ENCODE results near the gene STX5. TPM values are rescaled to one million over a fixed set of nuclear protein-coding genes. Genes with fewer than 3 reads are reported as not detected.
A peak's percentile ranks its signal among the peaks of the same experiment; 100 is the strongest.

STX5 gene
- total RNA-seq, 2 experiments from 2014 or later: 93.1 to 104 TPM

DNA sequence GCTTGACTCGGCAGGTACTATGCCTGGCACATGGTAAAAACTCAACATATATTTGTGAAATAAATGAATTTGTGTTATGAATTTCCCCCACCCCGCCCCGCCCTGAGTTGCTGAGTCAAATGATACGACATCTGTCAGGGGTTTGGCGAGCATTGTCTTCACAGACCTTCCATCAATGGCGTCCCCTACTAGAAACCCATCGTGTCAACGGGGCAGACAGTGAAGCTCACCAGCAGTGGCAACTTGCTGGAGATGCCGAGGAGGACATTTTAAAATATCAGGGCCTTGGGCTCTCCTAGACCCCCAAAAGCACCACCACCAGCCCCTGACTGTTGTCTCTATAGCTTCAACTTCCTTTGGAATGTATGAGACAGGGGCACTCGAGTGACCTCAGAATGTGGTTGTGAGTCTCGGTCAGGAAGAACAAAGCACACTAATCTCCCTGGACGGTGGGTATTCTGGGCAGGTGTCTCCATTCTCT, 25.9 kb downstream of the STX5 start:
- DNase-seq (peak in 6 of 14 experiments; percentile 7 to 66 (median 22)), ATAC-seq (ENCODE audit: poor library complexity) (peak; percentile 19)
- peak overlapping the region; percentile 70 for H3K4me3 ChIP-seq (ENCODE audit: low read length)
- H3K9me3 ChIP-seq (ENCODE audit: control insufficient read depth in 1 of 2, insufficient read depth in 1 of 2, low read length in 2 of 2): no peaks in the 10 kb centered on the region
- intact Hi-C loops (cut with DNase I, micrococcal nuclease): loop anchor here (1.0 to 2.0 kb wide), 5 partner anchors 14 to 77 kb away; partner anchors contain the start of genes WDR74 (in 2 of the 2), STX5 (in 1 of the 2), TEX54 (in 1 of the 2) and TMEM179B (in 1 of the 2)
- H3K27me3 ChIP-seq (ENCODE audit: control insufficient read depth in 1 of 2, insufficient read depth in 2 of 2, low read length in 2 of 2): no peaks in the 10 kb centered on the region
- Mint-ChIP-seq H3K4me3 (peak overlapping the region; percentile 98), H3K27me3 (no peaks in the 10 kb centered on the region), H3K36me3 (ENCODE audit: low read depth) (peaks cover 47% of the 10 kb centered on the region), H3K4me1 (ENCODE audit: low read depth) (peaks cover 41% of the 10 kb centered on the region), H3K9me3 (no peaks in the 10 kb centered on the region), H3K27ac (peak overlapping the region; percentile 97)
- TF ChIP-seq, protein P1, sequence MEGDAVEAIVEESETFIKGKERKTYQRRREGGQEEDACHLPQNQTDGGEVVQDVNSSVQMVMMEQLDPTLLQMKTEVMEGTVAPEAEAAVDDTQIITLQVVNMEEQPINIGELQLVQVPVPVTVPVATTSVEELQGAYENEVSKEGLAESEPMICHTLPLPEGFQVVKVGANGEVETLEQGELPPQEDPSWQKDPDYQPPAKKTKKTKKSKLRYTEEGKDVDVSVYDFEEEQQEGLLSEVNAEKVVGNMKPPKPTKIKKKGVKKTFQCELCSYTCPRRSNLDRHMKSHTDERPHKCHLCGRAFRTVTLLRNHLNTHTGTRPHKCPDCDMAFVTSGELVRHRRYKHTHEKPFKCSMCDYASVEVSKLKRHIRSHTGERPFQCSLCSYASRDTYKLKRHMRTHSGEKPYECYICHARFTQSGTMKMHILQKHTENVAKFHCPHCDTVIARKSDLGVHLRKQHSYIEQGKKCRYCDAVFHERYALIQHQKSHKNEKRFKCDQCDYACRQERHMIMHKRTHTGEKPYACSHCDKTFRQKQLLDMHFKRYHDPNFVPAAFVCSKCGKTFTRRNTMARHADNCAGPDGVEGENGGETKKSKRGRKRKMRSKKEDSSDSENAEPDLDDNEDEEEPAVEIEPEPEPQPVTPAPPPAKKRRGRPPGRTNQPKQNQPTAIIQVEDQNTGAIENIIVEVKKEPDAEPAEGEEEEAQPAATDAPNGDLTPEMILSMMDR (IDR thresholded peaks at IDR 0.05): no peak
- H3K27ac ChIP-seq (ENCODE audit: low read depth in 1 of 2, low read length in 2 of 2): peak overlapping the region; percentile 60 to 83
- ChIA-PET CTCF (interaction anchor here (0.6 to 3.9 kb wide), 7 partner anchors 15 to 381 kb away, joined by 3 to 32 read pairs (median 5); partner anchors contain the start of genes SLC3A2 and TMEM179B), POLR2A (interaction anchor here (0.6 to 6.5 kb wide), 22 partner anchors 10 to 838 kb away, joined by 3 to 96 read pairs (median 4); partner anchors contain the start of genes C11orf98, CSKMT, HNRNPUL2 and POLR2G)
- H3K4me1 ChIP-seq (ENCODE audit: insufficient read depth, low read length): peaks cover 36% of the 10 kb centered on the region
- H3K36me3 ChIP-seq (ENCODE audit: insufficient read depth, low read length): peaks cover 30% of the 10 kb centered on the region

DNA sequence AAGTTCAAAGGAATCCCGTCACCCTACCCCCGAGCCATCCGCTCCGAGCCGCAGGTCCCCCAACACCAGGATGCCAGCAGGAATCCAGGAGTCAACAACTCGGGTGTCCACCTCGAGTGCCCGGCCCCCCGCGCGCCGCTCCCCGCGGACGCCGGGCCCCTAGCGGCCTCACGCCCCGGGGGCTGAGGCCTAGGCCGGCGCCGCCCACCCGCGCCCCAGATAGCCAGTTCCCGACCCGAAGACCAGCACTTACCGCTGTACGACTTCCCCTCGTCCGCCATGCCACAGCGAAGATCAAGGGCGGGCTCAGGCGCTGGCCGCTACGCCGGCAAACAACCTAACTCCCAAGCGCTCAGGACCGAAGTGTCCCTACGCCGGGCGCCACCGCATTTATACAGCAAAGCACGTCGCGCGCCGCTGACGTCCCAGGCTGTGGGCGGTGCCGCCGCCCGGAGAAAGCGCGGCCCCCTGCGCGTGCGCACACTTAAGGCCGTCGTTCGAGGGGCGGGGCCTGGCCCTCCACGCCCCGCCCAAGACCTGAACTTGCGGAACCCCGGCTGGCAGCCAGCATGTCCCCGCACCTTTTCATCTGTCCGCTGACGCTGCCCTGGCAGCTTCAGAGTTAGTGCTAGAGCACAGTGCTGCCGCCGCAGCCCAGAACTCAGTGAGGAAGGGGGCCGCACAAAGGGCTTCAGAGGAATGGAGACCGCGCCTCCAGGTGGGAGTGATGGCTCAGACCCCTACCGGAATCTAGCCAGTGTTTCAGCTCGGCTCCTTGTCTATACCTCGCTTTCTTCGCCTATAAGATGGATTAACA, 26.6 kb downstream of the STX5 start, which contains the start of gene NXF1:
Gene NXF1, minus strand, starts transcription at position 365 of the 817 bp plus-strand sequence. Its CDS starts 84 bp downstream, at position 281.
- H3K27me3 ChIP-seq (ENCODE audit: control insufficient read depth in 1 of 2, insufficient read depth in 2 of 2, low read length in 2 of 2): no peaks in the 10 kb centered on the region
- peak within 1 kb of the TSS; percentile 98 for H3K4me3 Mint-ChIP-seq
- H3K36me3 ChIP-seq (ENCODE audit: insufficient read depth, low read length): peaks cover 38% of the 10 kb centered on the region
- H3K4me3 ChIP-seq (ENCODE audit: low read length): peak within 1 kb of the TSS; percentile 70
- POLR2A ChIA-PET: interaction anchor here (0.7 to 6.5 kb wide), 21 partner anchors 9 to 837 kb away, joined by 3 to 96 read pairs (median 5); partner anchors contain the start of genes C11orf98, CSKMT, HNRNPUL2 and POLR2G
- peaks cover 36% of the 10 kb centered on the region for H3K4me1 ChIP-seq (ENCODE audit: insufficient read depth, low read length)
- H3K36me3 Mint-ChIP-seq (ENCODE audit: low read depth): peaks cover 52% of the 10 kb centered on the region
- H3K27me3 Mint-ChIP-seq: no peaks in the 10 kb centered on the region
- DNase-seq (peak; percentile 88 to 98 (median 96)), ATAC-seq (ENCODE audit: poor library complexity) (peak; percentile 82)
- CTCF ChIA-PET: interaction anchor here (0.6 to 3.9 kb wide), 7 partner anchors 14 to 381 kb away, joined by 3 to 32 read pairs (median 4); partner anchors contain the start of genes SLC3A2 and TMEM179B
- intact Hi-C loops (cut with DNase I, micrococcal nuclease): loop anchor here (1.0 to 2.0 kb wide), 5 partner anchors 13 to 76 kb away; partner anchors contain the start of genes WDR74 (in 2 of the 2), STX5 (in 1 of the 2), TEX54 (in 1 of the 2) and TMEM179B (in 1 of the 2)
- peak within 1 kb of the TSS; percentile 97 for H3K27ac Mint-ChIP-seq
- H3K9me3 ChIP-seq (ENCODE audit: control insufficient read depth in 1 of 2, insufficient read depth in 1 of 2, low read length in 2 of 2): no peaks in the 10 kb centered on the region
- H3K9me3 Mint-ChIP-seq: no peaks in the 10 kb centered on the region
- peaks cover 41% of the 10 kb centered on the region for H3K4me1 Mint-ChIP-seq (ENCODE audit: low read depth)
- H3K27ac ChIP-seq (ENCODE audit: low read depth in 1 of 2, low read length in 2 of 2): peak within 1 kb of the TSS; percentile 60 to 83
- TF ChIP-seq, protein P1 (IDR thresholded peaks at IDR 0.05): no peak
